Ovary (tissue), 9 donors: ENCODE data around the gene ANKRD1. TPM values are rescaled to one million over a fixed set of nuclear protein-coding genes. Genes with fewer than 3 reads are reported as not detected.

Experiments used
- DNase-seq, 5 donors: peaks; one replicate each; pipeline ENCODE4 v3.0.0-alpha.2; 2019 to 2020
- H3K27ac ChIP-seq, 2 donors: fragments of 200-600 bp; one replicate each; pipeline versions ENCODE4 v1.5.1 to v1.8.0; 2019 to 2022
- H3K27me3 ChIP-seq: fragments of 200-600 bp; one replicate; pipeline ENCODE4 v1.8.0; 2022
- H3K36me3 ChIP-seq: fragments of 200-600 bp; sonication (generic); one replicate; pipeline ENCODE4 v1.5.1; 2019
- H3K4me1 ChIP-seq: one replicate; pipeline ENCODE4 v1.8.1; 2013; ENCODE audit warnings: mild to moderate bottlenecking, moderate library complexity; ENCODE audit not compliant: insufficient read depth
- H3K4me3 ChIP-seq: fragments of 200-600 bp; sonication (generic); one replicate; pipeline ENCODE4 v1.5.1; 2017
- H3K9me3 ChIP-seq, 2 donors: fragments of 200-600 bp in 1 of 2; sonication (generic) in 1 of 2; one replicate each; pipeline versions ENCODE4 v1.5.1 to v1.8.1; 2013 to 2019; ENCODE audit warnings: mild to moderate bottlenecking in 1 of 2, moderate library complexity in 1 of 2
- CTCF ChIP-seq, 3 donors: fragments of 450-650 bp in 2 of 3; fragments of 200-600 bp in 1 of 3; IDR thresholded peaks; one replicate each; pipeline versions ENCODE4 v1.5.1 to v1.8.0; 2016 to 2022; ENCODE audit warnings: antibody characterized with exemption in 3 of 3, mild to moderate bottlenecking in 1 of 3
- EP300 ChIP-seq: sonication (generic); formaldehyde crosslinking; IDR thresholded peaks from one replicate; pipeline ENCODE4 v1.6.1; 2017; ENCODE audit warnings: antibody characterized with exemption
- POLR2A ChIP-seq: fragments of 450-650 bp; IDR thresholded peaks from one replicate; pipeline ENCODE4 v1.6.1; 2017; ENCODE audit warnings: antibody characterized with exemption, mild to moderate bottlenecking, moderate library complexity
- WGBS, 3 donors: extraction: QIAGEN DNeasy Blood & Tissue Kit in 1 of 3; methylation state at CpG; one replicate each; pipeline versions ENCODE4 v1.1.5 to v1.1.7; 2013 to 2017; 5-methylcytosine and 5-hydroxymethylcytosine counted together
- intact Hi-C, 4 donors: fragments of 100-400 bp; cut with DNase I; formaldehyde crosslinking; loops; one replicate each; pipeline versions ENCODE4 v1.11.0 to v1.15.1; 2022 to 2023
- polyA plus RNA-seq, 2 donors: library from polyadenylated mRNA; stranded (reverse); fragments of 200-250 nt in 1 of 2; fragments of 350-450 nt in 1 of 2; fragmentation: Illumina TruSeq in 1 of 2; extraction: RNeasy Lipid Tissue Mini Kit (QIAGEN cat#74804) in 1 of 2; gene quantifications; one replicate each; pipeline ENCODE4 v1.2.3, GENCODE V29; 2013 to 2014
- total RNA-seq, 7 donors: library from RNA; depleted of rRNA in 2 of 7; stranded (reverse); fragments of >200 nt in 2 of 7; fragmentation: NEBNext Ultra II Directional in 3 of 7; extraction: Animal tissue kit (Norgen Biotek cat#: 25700) in 3 of 7; gene quantifications; one replicate each; pipeline versions ENCODE4 v1.1.0 to v1.2.4, GENCODE V29; 2016 to 2023
- donor health status: DM: no; HTN: no; CAD: no; lungs with moderate emphysema.
- donor health status: DM: no; HTN: no; CAD: no.
- donor health status: Bipolar disorder and iron deficiency.
- donor health status: DM: yes; HTN: yes; CAD: no.
- donor health status: DM: no; HTN: no; CAD: no.
- donor health status: DM: yes; HTN: yes; CAD: no.

The ANKRD1 gene
- total and polyA plus RNA-seq, 9 donors, result 0.27 to 0.84 (median 0.36) TPM; not detected in 4

- H3K27ac ChIP-seq, result no peak overlapping the region
- 48 to 67% (median 60%) methylated on average over 2 of the region's 2 CpGs for WGBS, 3 donors
- intact Hi-C loops, result no loop called here
- H3K9me3 ChIP-seq, result no peaks in the 10 kb centered on the region
- TF ChIP-seq CTCF (IDR thresholded peaks at IDR 0.05) (no peak), POLR2A (no peak), EP300 (no peak)
- H3K4me1 ChIP-seq, result peaks cover 3% of the 10 kb centered on the region
- H3K27me3 ChIP-seq, result no peaks in the 10 kb centered on the region
- H3K4me3 ChIP-seq, result no peak overlapping the region
- no peaks in the 10 kb centered on the region for H3K36me3 ChIP-seq
- no peak for DNase-seq
Measured at GRCh38 chr10:90936276-90936659, 15.4 kb upstream of the ANKRD1 start.

- no peak for TF ChIP-seq CTCF (IDR thresholded peaks at IDR 0.05)
- no peak for TF ChIP-seq POLR2A
- no peak for TF ChIP-seq EP300
- H3K27ac ChIP-seq, result no peak overlapping the region
- DNase-seq, result no peak
- H3K36me3 ChIP-seq, result no peaks in the 10 kb centered on the region
- intact Hi-C loops, result no loop called here
- H3K4me1 ChIP-seq, result peaks cover 7% of the 10 kb centered on the region
- no peaks in the 10 kb centered on the region for H3K27me3 ChIP-seq
- no peak overlapping the region for H3K4me3 ChIP-seq
- H3K9me3 ChIP-seq, result no peaks in the 10 kb centered on the region
- 75 to 83% (median 76%) methylated on average over 5 of the region's 5 CpGs for WGBS, 3 donors
Measured at GRCh38 chr10:90935581-90936275, 14.8 kb upstream of the ANKRD1 start.

- 19 to 37% (median 27%) methylated on average over 6 of the region's 6 CpGs for WGBS, 3 donors
- H3K4me3 ChIP-seq, result no peak overlapping the region
- H3K27me3 ChIP-seq, result no peaks in the 10 kb centered on the region
- intact Hi-C loops, result no loop called here
- no peaks in the 10 kb centered on the region for H3K9me3 ChIP-seq
- no peak for TF ChIP-seq POLR2A
- no peak for TF ChIP-seq EP300
- TF ChIP-seq CTCF (IDR thresholded peaks at IDR 0.05), result no peak
- peak in 2 of 5 donors; percentile 14 to 49 for DNase-seq
- H3K36me3 ChIP-seq, result no peaks in the 10 kb centered on the region
- H3K27ac ChIP-seq, result peak overlapping the region in 1 of 2 donors; percentile 63
- peaks cover 10% of the 10 kb centered on the region for H3K4me1 ChIP-seq
Measured at GRCh38 chr10:90930971-90931871, 10.3 kb upstream of the ANKRD1 start.

GRCh38 chr10:90930070-90930837 lies 9.4 kb upstream of the ANKRD1 start:
- peak in 2 of 5 donors; percentile 19 to 40 for DNase-seq
- whole genome bisulfite sequencing, 3 donors, result 12 to 19% (median 18%) methylated on average over 5 of the region's 5 CpGs
- H3K4me3 ChIP-seq, result no peak overlapping the region
- TF ChIP-seq EP300 (no peak), POLR2A (no peak), CTCF (IDR thresholded peaks at IDR 0.05) (no peak)
- peaks cover 10% of the 10 kb centered on the region for H3K4me1 ChIP-seq
- no peaks in the 10 kb centered on the region for H3K27me3 ChIP-seq
- H3K27ac ChIP-seq, result peak overlapping the region in 1 of 2 donors; percentile 63
- no peaks in the 10 kb centered on the region for H3K9me3 ChIP-seq
- intact Hi-C loops, result no loop called here
- no peaks in the 10 kb centered on the region for H3K36me3 ChIP-seq
